IMR-90 (cell line): ENCODE results near the gene CDC42EP1. TPM values are rescaled to one million over a fixed set of nuclear protein-coding genes. Genes with fewer than 3 reads are reported as not detected.

ENCODE experiments used
- ATAC-seq: fragments of 200-7000 bp; cut with Tn5 transposase; 2 replicates; pipeline ENCODE4 v1.9.1; 2020; ENCODE audit warnings: low read depth, mild to moderate bottlenecking, moderate library complexity
- BruUV-seq: library from RNA; stranded (reverse); fragments of 400-500 nt; replicated peaks from 2 replicates; lab custom pipeline; 2021; lab: Mats Ljungman, UMichigan
- CTCF ChIA-PET: fragments of 300-600 bp; formaldehyde crosslinking; extraction: SDS; loops from one replicate; lab custom pipeline; 2021; ENCODE audit warnings: antibody characterized with exemption; lab: Yijun Ruan, JAX
- POLR2A ChIA-PET: fragments of 300-600 bp; sonication (Branson Sonifier 250); formaldehyde crosslinking; loops from one replicate; lab custom pipeline; 2022; ENCODE audit warnings: antibody characterized with exemption; ENCODE audit not compliant: unreplicated experiment; lab: Charles Lee
- DNase-seq: peaks from one replicate; pipeline ENCODE4 v3.0.0; 2013
- H2AFZ ChIP-seq: replicated peaks from 2 replicates; pipeline ENCODE3; 2013; ENCODE audit warnings: low read length, mild to moderate bottlenecking; ENCODE audit not compliant: poor library complexity
- H2AK5ac ChIP-seq: 2 replicates; pipeline ENCODE4 v1.6.1; 2013; ENCODE audit warnings: low read depth, low read length, inconsistent platforms
- H2AK9ac ChIP-seq: replicated peaks from 2 replicates; pipeline ENCODE3; 2013; ENCODE audit warnings: mild to moderate bottlenecking, low read depth, low read length, moderate library complexity; ENCODE audit not compliant: poor library complexity
- H2BK120ac ChIP-seq: 2 replicates; pipeline ENCODE4 v1.6.1; 2013; ENCODE audit warnings: low read depth, low read length, inconsistent platforms
- H2BK15ac ChIP-seq: 3 replicates; pipeline ENCODE4 v1.6.1; 2013; ENCODE audit warnings: low read depth, low read length, inconsistent platforms
- H2BK20ac ChIP-seq: 2 replicates; pipeline ENCODE4 v1.6.1; 2013; ENCODE audit warnings: low read depth, mild to moderate bottlenecking, inconsistent platforms, low read length, moderate library complexity
- H2BK5ac ChIP-seq: 2 replicates; pipeline ENCODE4 v1.6.1; 2013; ENCODE audit warnings: mild to moderate bottlenecking, low read depth, low read length, inconsistent platforms; ENCODE audit not compliant: poor library complexity, severe bottlenecking
- H3K14ac ChIP-seq: replicated peaks from 2 replicates; pipeline ENCODE4 v1.6.1; 2013; ENCODE audit warnings: low read depth, low read length, inconsistent platforms
- H3K18ac ChIP-seq: 2 replicates; pipeline ENCODE4 v1.6.1; 2013; ENCODE audit warnings: low read depth, low read length, control low read depth
- H3K23ac ChIP-seq: 2 replicates; pipeline ENCODE4 v1.6.1; 2013; ENCODE audit warnings: low read depth, low read length, inconsistent platforms
- H3K27ac ChIP-seq: 2 replicates; pipeline ENCODE4 v1.5.1; 2013; ENCODE audit warnings: mild to moderate bottlenecking, control low read depth, low read length; ENCODE audit not compliant: insufficient read depth
- H3K27me3 ChIP-seq: 2 replicates; pipeline ENCODE4 v1.6.1; 2013; ENCODE audit warnings: low read length; ENCODE audit not compliant: control insufficient read depth, insufficient read depth
- H3K36me3 ChIP-seq: 2 replicates; pipeline ENCODE4 v1.6.1; 2013; ENCODE audit warnings: low read length, mixed read lengths; ENCODE audit not compliant: control insufficient read depth, insufficient read depth
- H3K4ac ChIP-seq: 2 replicates; pipeline ENCODE4 v1.6.1; 2013; ENCODE audit warnings: low read depth, low read length, inconsistent platforms
- H3K4me1 ChIP-seq: 2 replicates; pipeline ENCODE4 v1.6.1; 2013; ENCODE audit warnings: low read length, mixed read lengths; ENCODE audit not compliant: control insufficient read depth, insufficient read depth
- H3K4me2 ChIP-seq: 2 replicates; pipeline ENCODE4 v1.6.1; 2013; ENCODE audit warnings: low read depth, mild to moderate bottlenecking, control low read depth, low read length, moderate library complexity
- H3K4me3 ChIP-seq: 2 replicates; pipeline ENCODE4 v1.5.1; 2013; ENCODE audit warnings: low read depth, mild to moderate bottlenecking, control low read depth, low read length, moderate library complexity; ENCODE audit not compliant: insufficient read depth
- H3K56ac ChIP-seq: 2 replicates; pipeline ENCODE4 v1.6.1; 2013; ENCODE audit warnings: low read length, inconsistent platforms; ENCODE audit not compliant: insufficient read depth; ENCODE audit errors: extremely low read depth
- H3K79me1 ChIP-seq, 2 experiments: 2 replicates each; pipeline ENCODE4 v1.6.1; 2013; ENCODE audit warnings: low read length in 2 of 2, inconsistent platforms in 1 of 2, low read depth in 1 of 2
- H3K9ac ChIP-seq: 2 replicates; pipeline ENCODE4 v1.6.1; 2013; ENCODE audit warnings: low read depth, low read length, control low read depth
- H3K9me1 ChIP-seq: 2 replicates; pipeline ENCODE4 v1.6.1; 2013; ENCODE audit warnings: low read length, inconsistent platforms; ENCODE audit not compliant: insufficient read depth
- H3K9me3 ChIP-seq: 2 replicates; pipeline ENCODE4 v1.6.1; 2013; ENCODE audit warnings: low read length; ENCODE audit not compliant: control insufficient read depth, insufficient read depth
- H4K20me1 ChIP-seq: 2 replicates; pipeline ENCODE4 v1.6.1; 2013; ENCODE audit warnings: low read length, inconsistent platforms; ENCODE audit not compliant: insufficient read depth
- H4K5ac ChIP-seq: 2 replicates; pipeline ENCODE4 v1.6.1; 2013; ENCODE audit warnings: mild to moderate bottlenecking, low read depth, low read length, control low read depth
- H4K8ac ChIP-seq, 2 experiments: 2 replicates each; pipeline ENCODE4 v1.6.1; 2013; ENCODE audit warnings: low read depth in 2 of 2, low read length in 2 of 2, control low read depth in 1 of 2, inconsistent platforms in 1 of 2
- H4K91ac ChIP-seq: 2 replicates; pipeline ENCODE4 v1.6.1; 2013; ENCODE audit warnings: low read depth, low read length, inconsistent platforms; ENCODE audit not compliant: insufficient read depth
- MAZ ChIP-seq: IDR thresholded peaks from 2 replicates; pipeline ENCODE4 v1.6.1; 2012; ENCODE audit warnings: low read depth, mild to moderate bottlenecking, low read length, improper control_type of control experiment, moderate library complexity, borderline replicate concordance
- POLR2A ChIP-seq: IDR thresholded peaks from 2 replicates; pipeline ENCODE4 v1.6.1; 2012; ENCODE audit warnings: mild to moderate bottlenecking, low read depth, low read length
- RCOR1 ChIP-seq: IDR thresholded peaks from 2 replicates; pipeline ENCODE4 v1.6.1; 2012; ENCODE audit warnings: mild to moderate bottlenecking, low read length, improper control_type of control experiment; ENCODE audit not compliant: insufficient replicate concordance
- SMC3 ChIP-seq: fragments of 150-350 bp; IDR thresholded peaks from 2 replicates; pipeline ENCODE4 v1.6.1; 2016; ENCODE audit warnings: low read depth, mild to moderate bottlenecking, antibody characterized with exemption, low read length, moderate library complexity
- WGBS, 2 experiments: methylation state at CpG; one replicate each; pipeline versions ENCODE4 v1.1.5 to v1.1.7; 2013; ENCODE audit warnings: missing lambda C conversion rate in 2 of 2; ENCODE audit not compliant: insufficient read length in 1 of 2; ENCODE audit errors: extremely low coverage in 2 of 2; 5-methylcytosine and 5-hydroxymethylcytosine counted together
- dilution Hi-C: fragments of 300-500 bp; cut with HindIII; formaldehyde crosslinking; loops from one replicate; pipeline ENCODE4 v1.14.3; 2018; ENCODE audit warnings: low sequenced_read_pairs; ENCODE audit not compliant: unreplicated experiment
- in situ Hi-C: fragments of 300-500 bp; cut with MboI; formaldehyde crosslinking; loops from 3 replicates; pipeline ENCODE4 v1.14.3; 2019; ENCODE audit warnings: low sequenced_read_pairs, inconsistent platforms, mixed read lengths
- intact Hi-C: fragments of 100-400 bp; cut with micrococcal nuclease; formaldehyde crosslinking; loops from 2 replicates; pipeline ENCODE4 v1.10.0; 2022
- polyA plus RNA-seq, 3 experiments: library from polyadenylated mRNA; depleted of rRNA; stranded (reverse); fragments of >200 nt; gene quantifications; 2 replicates each; pipeline ENCODE4 v1.2.3, GENCODE V29; 2012; ENCODE audit warnings: low replicate concordance in 1 of 3
- total RNA-seq: library from RNA; depleted of rRNA; stranded (reverse); fragments of >200 nt; gene quantifications from 2 replicates; pipeline ENCODE4 v1.2.3, GENCODE V29; 2012
- TF ChIP-seq, protein P1 (sequence below): fragments of 150-350 bp; IDR thresholded peaks from 2 replicates; pipeline ENCODE4 v1.6.1; 2016; ENCODE audit warnings: low read depth, mild to moderate bottlenecking, low read length, moderate library complexity, borderline replicate concordance

Gene CDC42EP1
- total and polyA plus RNA-seq, 2 of the 4 experiments (the other 2 are of a cell fraction), result 4.7 to 47.3 TPM

DNA sequence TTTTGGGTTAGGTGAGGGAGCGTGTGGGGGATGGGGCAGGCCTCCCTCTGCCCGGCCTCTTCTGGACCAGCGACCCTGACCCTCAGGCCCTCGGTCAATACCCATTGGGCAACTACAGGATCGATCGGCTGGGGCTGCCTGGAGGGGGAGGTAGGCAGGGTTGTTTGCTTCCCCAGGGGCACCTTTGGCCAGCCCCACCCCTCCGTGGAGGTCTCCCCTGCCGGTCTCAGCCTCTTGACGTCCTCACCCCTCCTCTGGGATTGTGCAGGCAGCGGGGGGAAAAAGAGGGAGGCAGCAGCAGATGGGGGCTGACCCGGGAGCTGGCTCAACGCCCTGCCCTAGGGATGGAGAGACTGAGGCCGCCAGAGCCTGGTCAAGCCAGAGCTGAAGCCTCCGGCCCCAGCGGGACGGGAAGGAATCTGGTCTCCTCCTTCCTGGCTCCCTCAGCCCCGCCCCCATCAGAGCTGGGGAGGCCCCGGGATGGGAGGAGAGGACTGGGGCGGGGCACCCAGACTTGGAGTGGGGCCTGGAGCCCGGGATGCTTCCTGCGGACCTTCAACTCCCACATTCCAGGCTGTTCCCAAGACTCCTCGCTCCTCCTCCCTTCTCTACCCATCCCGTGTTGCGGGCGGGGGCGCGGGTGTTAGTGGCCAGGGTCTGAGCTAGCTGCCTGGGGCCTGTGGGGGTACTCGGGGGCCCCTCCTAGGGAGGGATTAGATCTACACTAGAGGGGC, 14.4 kb upstream of the CDC42EP1 start:
- Histone ChIP-seq H3K9me1 (peaks cover 12% of the 10 kb centered on the region; the same call in 1 of the 2 replicates), H3K4ac (peak overlapping the region; percentile 99), H3K14ac (peak overlapping the region; percentile 90), H3K27me3 (no peaks in the 10 kb centered on the region), H3K56ac (peak overlapping the region; percentile 61; the same call in 1 of the 2 replicates), H2BK120ac (peak overlapping the region; percentile 92), H4K5ac (peak overlapping the region; percentile 88), H2AFZ (peak overlapping the region; percentile 97), H3K9ac (peak overlapping the region; percentile 75), H3K23ac (peak overlapping the region; percentile 79; the same call in 1 of the 2 replicates), H3K36me3 (no peaks in the 10 kb centered on the region), H2BK20ac (peak overlapping the region; percentile 72), H3K4me1 (peaks cover 30% of the 10 kb centered on the region), H2BK5ac (peak overlapping the region; percentile 84), H4K8ac (peak overlapping the region; percentile 76 to 98), H3K27ac (peak overlapping the region; percentile 89), H3K9me3 (no peaks in the 10 kb centered on the region), H2AK5ac (peak overlapping the region; percentile 96), H2BK15ac (peak overlapping the region; percentile 45; the same call in 2 of the 3 replicates), H4K20me1 (no peaks in the 10 kb centered on the region), H2AK9ac (peak overlapping the region; percentile 99), H3K79me1 (peaks cover 0 to 10% of the 10 kb centered on the region in 2 experiments; a peak in 2 of 4 replicates), H3K4me3 (peak overlapping the region; percentile 35), H3K18ac (peak overlapping the region; percentile 79), H4K91ac (peak overlapping the region; percentile 94), H3K4me2 (peak overlapping the region; percentile 77)
- ChIA-PET CTCF (interaction anchor here (0.6 to 3.8 kb wide), 8 partner anchors 15 to 50 kb away, joined by 3 to 26 read pairs (median 4); no protein-coding TSS in a partner anchor), POLR2A (interaction anchor here (1.0 kb wide), 1 partner anchor 46 kb away, joined by 4 read pairs; no protein-coding TSS in a partner anchor)
- intact Hi-C loops (loop anchor here (1.0 to 5.0 kb wide), 4 partner anchors 15 to 131 kb away; partner anchors contain the start of genes GGA1 and LGALS1), dilution Hi-C loops (no loop called here), in situ Hi-C loops (no loop called here)
- no TSS peak for BruUV-seq
- 20% methylated on average over 1 of the region's 28 CpGs; no CpG with 5 or more reads in 1 of the 2 experiments for WGBS, 2 experiments
- peak; percentile 93 for ATAC-seq
- DNase-seq, result peak; percentile 90
- TF ChIP-seq, protein P1, sequence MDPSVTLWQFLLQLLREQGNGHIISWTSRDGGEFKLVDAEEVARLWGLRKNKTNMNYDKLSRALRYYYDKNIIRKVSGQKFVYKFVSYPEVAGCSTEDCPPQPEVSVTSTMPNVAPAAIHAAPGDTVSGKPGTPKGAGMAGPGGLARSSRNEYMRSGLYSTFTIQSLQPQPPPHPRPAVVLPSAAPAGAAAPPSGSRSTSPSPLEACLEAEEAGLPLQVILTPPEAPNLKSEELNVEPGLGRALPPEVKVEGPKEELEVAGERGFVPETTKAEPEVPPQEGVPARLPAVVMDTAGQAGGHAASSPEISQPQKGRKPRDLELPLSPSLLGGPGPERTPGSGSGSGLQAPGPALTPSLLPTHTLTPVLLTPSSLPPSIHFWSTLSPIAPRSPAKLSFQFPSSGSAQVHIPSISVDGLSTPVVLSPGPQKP, result no peak
- TF ChIP-seq RCOR1, result no peak
- TF ChIP-seq POLR2A, result 0 out of 2 replicates have a peak, but pooled peaks have one; percentile 49
- TF ChIP-seq SMC3, result no peak
- TF ChIP-seq MAZ, result peak; percentile 96
